Measurements from ENCODE around the gene IER5L. TPM values are rescaled to one million over a fixed set of nuclear protein-coding genes. Genes with fewer than 3 reads are reported as not detected.
A peak's percentile ranks its signal among the peaks of the same experiment; 100 is the strongest.

The IER5L gene
- total RNA-seq, 1 donor from 2014 or later = 86.1 TPM

- H3K4me3 ChIP-seq = peak overlapping the region; percentile 81 to 100
- peak overlapping the region; percentile 97 to 100 for H3K27ac ChIP-seq
- peaks cover 12 to 22% of the 10 kb centered on the region in 2 donors for H3K4me1 ChIP-seq
- peak; percentile 73 to 90 for DNase-seq (ENCODE audit: low spot score in 2 of 2)
- intact Hi-C loops (cut with DNase I) = loop anchor here (1.0 to 5.0 kb wide), 7 partner anchors 141 to 451 kb away; partner anchors contain the start of gene NTMT1
- no peak for TF ChIP-seq CTCF (IDR thresholded peaks at IDR 0.05)
- no peaks in the 10 kb centered on the region for H3K36me3 ChIP-seq
- no peaks in the 10 kb centered on the region for H3K27me3 ChIP-seq
- H3K9me3 ChIP-seq = no peaks in the 10 kb centered on the region
Measured at GRCh38 chr9:129175825-129176633, 2.0 kb downstream of the IER5L start.

- DNase-seq (ENCODE audit: low spot score in 2 of 2) = no peak
- no peak for TF ChIP-seq CTCF (IDR thresholded peaks at IDR 0.05)
- peak overlapping the region; percentile 81 to 100 for H3K4me3 ChIP-seq
- H3K36me3 ChIP-seq = no peaks in the 10 kb centered on the region
- no peaks in the 10 kb centered on the region for H3K9me3 ChIP-seq
- H3K4me1 ChIP-seq = peaks cover 12 to 22% of the 10 kb centered on the region in 2 donors
- no peaks in the 10 kb centered on the region for H3K27me3 ChIP-seq
- H3K27ac ChIP-seq = peak overlapping the region; percentile 97 to 100
- intact Hi-C loops (cut with DNase I) = loop anchor here (5.0 kb wide), 4 partner anchors 142 to 452 kb away; partner anchors contain the start of gene NTMT1
Measured at GRCh38 chr9:129175515-129175824, 2.6 kb downstream of the IER5L start.

GRCh38 chr9:129174724-129175514 lies 3.1 kb downstream of the IER5L start:
- peak overlapping the region; percentile 97 to 100 for H3K27ac ChIP-seq
- DNase-seq (ENCODE audit: low spot score in 2 of 2) = peak; percentile 34 to 94
- intact Hi-C loops (cut with DNase I) = loop anchor here (1.0 to 5.0 kb wide), 8 partner anchors 36 to 452 kb away; partner anchors contain the start of gene NTMT1
- H3K4me1 ChIP-seq = peaks cover 12 to 22% of the 10 kb centered on the region in 2 donors
- H3K27me3 ChIP-seq = no peaks in the 10 kb centered on the region
- H3K9me3 ChIP-seq = no peaks in the 10 kb centered on the region
- TF ChIP-seq CTCF (IDR thresholded peaks at IDR 0.05) = peak in 1 of 3 experiments; percentile 25
- peak overlapping the region; percentile 81 to 100 for H3K4me3 ChIP-seq
- H3K36me3 ChIP-seq = no peaks in the 10 kb centered on the region

- Histone ChIP-seq H3K4me1 (peaks cover 12 to 22% of the 10 kb centered on the region in 2 donors), H3K9me3 (no peaks in the 10 kb centered on the region), H3K27me3 (no peaks in the 10 kb centered on the region), H3K4me3 (peak overlapping the region; percentile 81 to 100), H3K27ac (peak overlapping the region; percentile 97 to 100), H3K36me3 (no peaks in the 10 kb centered on the region)
- TF ChIP-seq CTCF (IDR thresholded peaks at IDR 0.05) = peak; percentile 94 to 99 (median 98)
- intact Hi-C loops (cut with DNase I) = loop anchor here (1.0 kb wide), 4 partner anchors 35 to 436 kb away; no protein-coding TSS in a partner anchor
- peak; percentile 64 to 97 for DNase-seq (ENCODE audit: low spot score in 2 of 2)
Measured at GRCh38 chr9:129174102-129174723, 3.8 kb downstream of the IER5L start.

Measured in ascending aorta (tissue), 2 donors.